ENCODE data around the gene IRAK2. TPM values are rescaled to one million over a fixed set of nuclear protein-coding genes. Genes with fewer than 3 reads are reported as not detected.

The IRAK2 gene
- total RNA-seq, 1 experiment from 2014 or later, result 4.9 TPM

- DNase-seq (ENCODE audit: low spot score), result no peak
Measured at GRCh38 chr3:10280571-10280970, 115.9 kb downstream of the IRAK2 start.

- DNase-seq (ENCODE audit: low spot score), result no peak
Measured at GRCh38 chr3:10281951-10282350, 117.2 kb downstream of the IRAK2 start.

- no peak for DNase-seq (ENCODE audit: low spot score)
Measured at GRCh38 chr3:10283638-10284037, 118.9 kb downstream of the IRAK2 start.

GRCh38 chr3:10284496-10284895 lies 119.8 kb downstream of the IRAK2 start:
- no peak for DNase-seq (ENCODE audit: low spot score)

- no peak for DNase-seq (ENCODE audit: low spot score)
Measured at GRCh38 chr3:10285272-10286132, 120.8 kb downstream of the IRAK2 start.

GRCh38 chr3:10286133-10286524 lies 121.4 kb downstream of the IRAK2 start:
- no peak for DNase-seq (ENCODE audit: low spot score)

- DNase-seq (ENCODE audit: low spot score), result no peak
Measured at GRCh38 chr3:10286596-10287295, 122.0 kb downstream of the IRAK2 start.

- DNase-seq (ENCODE audit: low spot score), result no peak
Measured at GRCh38 chr3:10287936-10288574, 123.3 kb downstream of the IRAK2 start.

- DNase-seq (ENCODE audit: low spot score), result no peak
Measured at GRCh38 chr3:10288575-10288960, 123.8 kb downstream of the IRAK2 start.

GRCh38 chr3:10289077-10289476 lies 124.4 kb downstream of the IRAK2 start:
- no peak for DNase-seq (ENCODE audit: low spot score)

- no peak for DNase-seq (ENCODE audit: low spot score)
Measured at GRCh38 chr3:10289787-10290355, 125.2 kb downstream of the IRAK2 start.

- no peak for DNase-seq (ENCODE audit: low spot score)
Measured at GRCh38 chr3:10290481-10291176, 125.9 kb downstream of the IRAK2 start.

- DNase-seq (ENCODE audit: low spot score), result no peak
Measured at GRCh38 chr3:10291641-10292040, 126.9 kb downstream of the IRAK2 start.

- no peak for DNase-seq (ENCODE audit: low spot score)
Measured at GRCh38 chr3:10292505-10293419, 128.0 kb downstream of the IRAK2 start, which contains the start of gene GHRL. Gene GHRL (minus strand): TSS chr3:10292947. CDS start chr3:10290180, 2,767 bp downstream.

Small RNA genes within 50 kb of the gene (small RNA-seq; reads per million reads assigned to genes)
- not detected for gene RF02126

Other genes starting within 250 kb of the IRAK2 start
- gene IL17RC, start 247.8 kb upstream of the IRAK2 start, total RNA-seq (2014; rRNA removed; shearing (Covaris generic)), result 18.6 and 23.4 TPM in 2 replicates
- 10.4 and 12.9 TPM in 2 replicates for gene CRELD1, start 231.1 kb upstream of the IRAK2 start, total RNA-seq (2014; rRNA removed; shearing (Covaris generic))
- 0.65 and 0.89 TPM in 2 replicates for gene PRRT3, start 212.5 kb upstream of the IRAK2 start, total RNA-seq (2014; rRNA removed; shearing (Covaris generic))
- gene EMC3, start 178.1 kb upstream of the IRAK2 start, total RNA-seq (2014; rRNA removed; shearing (Covaris generic)), result 35.5 and 41.7 TPM in 2 replicates
- 13.0 and 14.5 TPM in 2 replicates for gene FANCD2, start 138.5 kb upstream of the IRAK2 start, total RNA-seq (2014; rRNA removed; shearing (Covaris generic))
- gene FANCD2OS, start 56.7 kb upstream of the IRAK2 start, total RNA-seq (2014; rRNA removed; shearing (Covaris generic)), result not detected in 2 replicates
- gene BRK1, start 49.2 kb upstream of the IRAK2 start, total RNA-seq (2014; rRNA removed; shearing (Covaris generic)), result 41.7 and 42.3 TPM in 2 replicates
- gene VHL, start 23.1 kb upstream of the IRAK2 start, total RNA-seq (2014; rRNA removed; shearing (Covaris generic)), result 24.8 and 27.4 TPM in 2 replicates
- gene TATDN2, start 83.5 kb downstream of the IRAK2 start, total RNA-seq (2014; rRNA removed; shearing (Covaris generic)), result 6.7 and 6.8 TPM in 2 replicates
- not detected in 2 replicates for gene GHRL, start 128.0 kb downstream of the IRAK2 start, total RNA-seq (2014; rRNA removed; shearing (Covaris generic))
- 152 and 162 TPM in 2 replicates for gene SEC13, start 156.2 kb downstream of the IRAK2 start, total RNA-seq (2014; rRNA removed; shearing (Covaris generic))